WI38 (cell line): ENCODE measurements around the gene OR12D1.

Source experiments
- H3K4me3 ChIP-seq: 2 replicates; pipeline ENCODE4 v1.5.1; 2011; ENCODE audit warnings: low read depth, mild to moderate bottlenecking, control low read depth, low read length
- TF ChIP-seq, protein P1 (sequence below): IDR thresholded peaks from 2 replicates; pipeline ENCODE4 v1.5.1; 2012; ENCODE audit warnings: low read depth, mild to moderate bottlenecking, control low read depth, low read length

The OR12D1 gene

DNA sequence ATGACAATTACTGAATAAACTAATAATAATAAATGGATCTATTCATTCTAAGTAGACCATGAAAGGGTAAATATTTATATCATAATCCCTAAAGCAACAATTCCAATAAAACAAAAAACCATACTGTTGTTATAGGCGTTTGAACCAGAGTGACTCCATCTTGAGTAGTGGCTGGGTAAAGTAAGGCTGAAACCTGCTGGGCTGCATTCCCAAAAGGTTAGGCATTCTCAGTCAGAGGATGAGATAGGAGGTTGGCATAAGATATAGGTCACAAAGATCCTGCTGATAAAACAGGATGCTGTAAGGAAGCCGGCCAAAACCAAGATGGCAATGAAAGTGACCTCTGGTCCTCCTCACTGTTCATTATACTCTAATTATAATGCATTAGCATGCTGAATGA lies 50.6 kb downstream of the OR12D1 start:
- H3K4me3 ChIP-seq = no peak overlapping the region
- TF ChIP-seq, protein P1, sequence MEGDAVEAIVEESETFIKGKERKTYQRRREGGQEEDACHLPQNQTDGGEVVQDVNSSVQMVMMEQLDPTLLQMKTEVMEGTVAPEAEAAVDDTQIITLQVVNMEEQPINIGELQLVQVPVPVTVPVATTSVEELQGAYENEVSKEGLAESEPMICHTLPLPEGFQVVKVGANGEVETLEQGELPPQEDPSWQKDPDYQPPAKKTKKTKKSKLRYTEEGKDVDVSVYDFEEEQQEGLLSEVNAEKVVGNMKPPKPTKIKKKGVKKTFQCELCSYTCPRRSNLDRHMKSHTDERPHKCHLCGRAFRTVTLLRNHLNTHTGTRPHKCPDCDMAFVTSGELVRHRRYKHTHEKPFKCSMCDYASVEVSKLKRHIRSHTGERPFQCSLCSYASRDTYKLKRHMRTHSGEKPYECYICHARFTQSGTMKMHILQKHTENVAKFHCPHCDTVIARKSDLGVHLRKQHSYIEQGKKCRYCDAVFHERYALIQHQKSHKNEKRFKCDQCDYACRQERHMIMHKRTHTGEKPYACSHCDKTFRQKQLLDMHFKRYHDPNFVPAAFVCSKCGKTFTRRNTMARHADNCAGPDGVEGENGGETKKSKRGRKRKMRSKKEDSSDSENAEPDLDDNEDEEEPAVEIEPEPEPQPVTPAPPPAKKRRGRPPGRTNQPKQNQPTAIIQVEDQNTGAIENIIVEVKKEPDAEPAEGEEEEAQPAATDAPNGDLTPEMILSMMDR = no peak

DNA sequence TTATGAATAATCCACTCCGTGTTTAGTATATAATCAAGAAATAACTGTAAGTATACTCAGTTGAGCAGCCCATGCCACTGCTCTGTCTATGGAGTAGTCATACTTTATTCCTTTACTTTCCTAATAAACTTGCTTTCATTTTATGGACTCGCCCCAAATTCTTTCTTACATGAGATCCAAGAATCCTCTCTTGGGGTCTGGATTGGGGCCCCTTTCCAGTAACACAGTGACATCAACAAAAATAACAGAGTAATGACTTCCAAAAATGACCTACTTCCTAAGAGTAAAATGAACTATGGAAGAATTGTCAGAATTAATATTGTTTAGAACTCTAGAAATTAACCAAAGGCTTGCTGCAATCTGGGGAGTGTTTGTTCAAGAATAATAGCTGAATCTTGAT lies 51.1 kb downstream of the OR12D1 start:
- H3K4me3 ChIP-seq = no peak overlapping the region

DNA sequence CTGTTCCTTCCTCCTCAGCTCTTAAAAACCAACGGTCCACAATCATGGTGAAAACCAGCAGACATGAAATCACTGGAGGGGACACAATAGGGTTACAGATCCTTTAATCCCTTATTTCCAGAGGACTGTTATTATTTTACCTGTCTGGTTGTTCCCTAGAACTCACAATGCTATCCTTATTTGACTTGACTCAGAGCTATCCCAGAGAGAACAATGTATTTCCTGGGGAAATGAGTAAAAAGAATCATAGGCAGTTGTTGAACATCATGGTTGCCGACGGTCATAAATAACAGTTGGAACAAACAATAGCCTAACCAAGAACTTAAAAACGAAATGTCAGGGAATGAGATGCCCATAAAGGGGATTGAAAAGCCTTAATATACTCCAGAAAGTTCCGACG lies 51.5 kb downstream of the OR12D1 start:
- TF ChIP-seq, protein P1 = no peak

More for the DNA sequence above, 51.1 kb downstream of the OR12D1 start:
- TF ChIP-seq, protein P1 = no peak

More for the DNA sequence above, 51.5 kb downstream of the OR12D1 start:
- H3K4me3 ChIP-seq = no peak overlapping the region
